Left cardiac atrium (tissue), 4 donors: ENCODE measurements around the gene ABTB2. TPM values are rescaled to one million over a fixed set of nuclear protein-coding genes. Genes with fewer than 3 reads are reported as not detected.
A peak's percentile ranks its signal among the peaks of the same experiment; 100 is the strongest.

Source experiments
- ATAC-seq, 2 donors: fragments of 200-7000 bp; cut with Tn5 transposase; one replicate each; pipeline ENCODE4 v1.9.1; 2020; ENCODE audit warnings: mild to moderate bottlenecking in 2 of 2, moderate library complexity in 2 of 2
- DNase-seq: peaks from one replicate; pipeline ENCODE4 v3.0.0-alpha.2; 2020
- intact Hi-C, 2 donors: fragments of 100-400 bp; cut with DNase I; formaldehyde crosslinking; loops; one replicate each; pipeline versions ENCODE4 v1.14.1 to v1.15.1; 2022 to 2023
- total RNA-seq, 2 donors: library from RNA; stranded (reverse); fragmentation: NEBNext Ultra II Directional; extraction: Animal tissue kit (Norgen Biotek cat#: 25700); gene quantifications; one replicate each; pipeline ENCODE4 v1.2.1, GENCODE V29; 2021
- donor health status: DM: no; HTN: yes; CAD: no.
- donor health status: DM: no; HTN: yes; CAD: no; lungs with severe emphysema.
- donor health status: DM: yes; HTN: yes; CAD: no.
- donor health status: Dilated cardiomyopathy.

The ABTB2 gene
- total RNA-seq, 2 donors from 2014 or later, result 12.5 to 19.3 TPM

DNA sequence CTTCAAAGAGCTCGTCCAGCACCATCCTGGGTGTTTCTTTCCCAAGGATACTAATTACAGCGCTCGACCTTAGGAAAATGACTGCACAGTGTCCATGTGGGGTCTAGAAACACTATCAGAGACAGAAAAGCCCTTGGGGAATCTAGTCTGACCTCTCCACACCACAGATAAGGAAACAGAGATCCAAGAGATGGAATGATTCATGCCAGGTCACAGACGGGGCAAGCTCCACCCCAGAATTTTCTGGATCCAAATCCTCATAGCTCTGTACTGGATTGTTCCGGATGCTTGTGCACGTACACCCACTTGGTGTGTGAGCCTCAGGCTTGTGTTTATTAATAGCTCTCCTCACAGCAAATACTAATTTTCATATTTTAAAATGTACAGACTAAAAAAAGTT is 11.3 kb downstream of the ABTB2 start:
- ATAC-seq, result peak; percentile 64 to 80
- intact Hi-C loops, result loop anchor here in 1 of 2 donors (5.0 kb wide), 1 partner anchor 34 kb away; no protein-coding TSS in a partner anchor
- no peak for DNase-seq

DNA sequence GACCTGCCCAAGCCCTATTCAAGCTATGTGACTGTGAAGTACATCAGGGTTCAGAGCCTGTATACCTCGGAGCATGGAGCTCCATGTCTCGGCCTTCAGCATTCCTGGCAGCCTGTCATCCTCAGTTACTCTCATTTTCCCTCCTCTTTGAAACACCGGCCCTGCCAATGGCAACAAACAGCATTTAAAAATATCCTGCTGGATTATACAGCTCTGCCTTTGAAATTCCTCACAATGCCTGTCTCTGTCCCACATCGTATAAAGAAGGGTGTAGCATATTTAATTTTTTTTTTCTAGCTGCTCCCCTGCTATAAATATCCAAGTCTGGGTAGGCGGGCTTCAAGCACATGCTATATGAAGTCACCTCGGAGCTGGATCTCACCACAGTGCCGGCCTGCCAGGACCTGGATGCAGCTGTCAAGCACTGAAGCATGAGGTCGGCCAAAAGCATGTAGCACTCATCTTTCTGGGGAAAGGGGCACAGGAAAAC is 11.8 kb downstream of the ABTB2 start:
- ATAC-seq, result peak; percentile 58 to 80
- intact Hi-C loops, result loop anchor here in 1 of 2 donors (5.0 kb wide), 1 partner anchor 34 kb away; no protein-coding TSS in a partner anchor
- DNase-seq, result peak; percentile 42

DNA sequence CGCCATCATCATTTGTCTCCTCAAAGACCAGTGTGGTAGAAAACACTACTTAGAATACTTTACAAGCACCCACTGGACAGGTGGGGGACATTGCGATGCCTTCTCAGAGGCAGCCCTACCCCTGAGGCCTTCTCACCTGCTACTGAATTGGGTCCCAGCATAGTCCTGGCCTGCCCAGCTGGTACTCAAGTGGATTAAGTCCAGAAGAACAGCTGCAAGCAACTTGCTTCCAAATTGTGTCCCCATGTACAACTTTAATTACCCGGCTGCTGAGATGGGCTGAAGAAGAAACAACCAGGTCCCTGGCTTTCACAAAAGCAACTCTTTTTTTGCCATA is 12.3 kb downstream of the ABTB2 start:
- intact Hi-C loops, result loop anchor here in 1 of 2 donors (5.0 kb wide), 1 partner anchor 33 kb away; no protein-coding TSS in a partner anchor
- ATAC-seq (peak in 1 of 2 donors; percentile 1), DNase-seq (no peak)

DNA sequence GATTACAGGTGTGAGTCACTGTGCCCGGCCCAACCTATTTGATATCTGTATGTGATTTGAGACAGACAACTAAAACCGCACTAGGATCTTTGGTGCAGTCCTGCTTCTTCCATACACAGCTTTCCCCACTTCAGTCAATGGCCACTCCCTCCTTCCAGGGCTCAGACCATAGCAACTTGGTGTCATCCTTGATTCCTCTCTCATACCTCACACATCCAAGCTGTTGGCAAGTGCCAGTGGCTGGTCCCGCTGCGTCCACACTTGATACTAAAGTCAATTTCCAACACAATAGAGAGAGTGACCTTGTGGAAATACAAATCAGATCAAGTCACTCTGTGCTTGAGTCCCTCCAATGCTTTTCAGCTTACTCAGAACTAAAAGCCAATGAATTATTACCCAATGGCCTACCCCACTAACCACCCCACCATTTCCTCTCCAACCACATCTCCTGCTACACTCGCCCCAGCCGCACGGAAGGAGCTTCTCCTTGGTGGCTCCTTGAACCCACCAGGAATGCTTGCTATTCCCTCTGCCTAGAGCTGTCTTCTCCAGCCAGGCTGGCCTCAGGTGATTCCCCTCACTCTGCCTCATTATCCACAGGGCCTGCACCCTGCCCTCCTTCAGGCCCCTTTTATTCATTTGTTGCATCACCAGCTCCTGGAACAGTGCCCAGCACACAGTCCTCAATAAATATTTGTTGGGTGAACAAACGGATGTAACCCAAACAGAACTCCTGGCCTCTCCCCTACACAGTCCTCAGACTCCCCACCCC is 12.9 kb downstream of the ABTB2 start:
- peak; percentile 54 for DNase-seq
- peak; percentile 12 to 20 for ATAC-seq
- intact Hi-C loops, result loop anchor here in 1 of 2 donors (5.0 kb wide), 1 partner anchor 33 kb away; no protein-coding TSS in a partner anchor

DNA sequence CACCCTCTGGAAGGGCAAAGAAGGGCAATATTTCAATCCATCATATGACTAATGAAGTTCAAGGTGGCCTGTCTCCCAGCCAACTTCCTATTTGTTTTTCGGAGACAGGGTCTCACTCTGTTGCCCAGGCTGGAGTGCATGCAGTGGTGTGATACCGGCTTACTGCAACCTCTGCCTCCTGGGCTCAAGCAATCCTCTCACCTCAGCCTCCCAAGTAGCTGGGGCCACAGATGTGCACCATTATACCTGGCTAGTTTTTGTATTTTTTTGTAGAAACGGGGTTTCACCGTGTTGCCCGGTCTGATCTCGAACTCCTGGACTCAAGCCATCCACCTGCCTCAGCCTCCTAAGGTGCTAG is 13.4 kb downstream of the ABTB2 start:
- intact Hi-C loops, result no loop called here
- DNase-seq, result no peak
- no peak for ATAC-seq

DNA sequence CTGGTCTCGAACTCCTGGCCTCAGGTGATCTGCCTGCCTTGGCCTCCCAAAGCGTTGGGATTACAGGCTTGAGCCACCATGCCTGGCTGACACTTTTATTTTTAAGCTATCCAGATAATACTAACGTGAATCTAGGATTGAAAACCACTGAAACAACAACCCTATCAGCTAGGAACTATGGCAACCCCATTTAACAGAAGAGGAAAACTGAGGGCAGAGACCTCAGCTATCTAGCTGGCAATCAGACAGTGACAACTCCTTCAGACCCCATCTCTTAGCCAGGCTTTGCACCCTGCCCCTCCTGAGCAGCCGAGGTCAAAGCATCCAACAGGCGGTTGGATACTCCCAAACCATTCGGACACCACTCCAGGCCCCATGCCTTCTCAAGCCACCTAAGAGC is 14.1 kb downstream of the ABTB2 start:
- ATAC-seq (no peak), DNase-seq (no peak)
- intact Hi-C loops, result no loop called here

DNA sequence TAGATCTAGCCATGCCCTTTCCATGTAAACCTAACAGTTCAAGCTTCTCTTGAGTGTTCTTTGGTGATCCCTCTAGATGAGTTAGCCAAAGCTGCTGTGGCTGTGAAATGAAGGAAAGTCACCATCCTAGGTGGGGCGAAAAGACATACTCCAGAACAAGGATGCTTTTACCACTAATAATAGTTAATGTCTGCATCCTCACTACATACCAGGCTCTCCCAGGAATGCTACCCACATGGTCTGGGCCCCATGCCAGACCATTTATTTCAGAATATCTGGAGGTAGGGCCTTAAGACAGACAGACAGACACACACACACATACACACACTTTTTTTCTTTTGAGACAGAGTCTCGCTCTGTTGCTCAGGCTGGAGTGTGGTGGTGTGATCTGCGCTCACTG is 14.7 kb downstream of the ABTB2 start:
- intact Hi-C loops, result no loop called here
- ATAC-seq, result no peak
- DNase-seq, result no peak

DNA sequence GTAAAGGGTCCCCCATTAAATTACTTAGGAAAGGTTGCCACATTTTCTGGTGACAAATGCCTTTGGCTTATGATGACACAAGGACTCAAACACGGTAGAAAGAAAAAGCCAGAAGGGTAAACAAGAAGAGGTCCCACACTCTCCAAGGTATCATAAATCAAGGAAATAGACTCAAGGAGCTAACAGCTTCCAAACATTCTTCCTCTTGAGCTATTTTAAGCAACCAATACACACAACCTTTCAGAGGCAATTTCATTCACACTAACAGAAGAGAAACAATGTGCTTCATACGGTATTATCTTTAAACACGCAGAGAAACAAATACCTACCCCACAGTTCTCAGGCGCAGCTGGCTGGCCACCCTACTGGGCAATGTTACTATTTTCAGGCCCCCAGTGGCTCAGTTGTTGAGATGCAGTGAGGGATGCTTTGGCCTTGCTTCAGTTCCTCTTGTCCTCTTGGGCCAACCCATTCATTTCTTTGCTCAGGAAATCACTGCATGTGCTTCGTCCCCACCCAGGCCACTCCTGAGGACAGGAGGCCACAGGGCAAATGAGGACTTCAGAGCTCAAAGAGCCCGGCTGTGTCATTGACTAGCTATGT is 15.8 kb downstream of the ABTB2 start:
- intact Hi-C loops, result no loop called here
- ATAC-seq (no peak), DNase-seq (no peak)

DNA sequence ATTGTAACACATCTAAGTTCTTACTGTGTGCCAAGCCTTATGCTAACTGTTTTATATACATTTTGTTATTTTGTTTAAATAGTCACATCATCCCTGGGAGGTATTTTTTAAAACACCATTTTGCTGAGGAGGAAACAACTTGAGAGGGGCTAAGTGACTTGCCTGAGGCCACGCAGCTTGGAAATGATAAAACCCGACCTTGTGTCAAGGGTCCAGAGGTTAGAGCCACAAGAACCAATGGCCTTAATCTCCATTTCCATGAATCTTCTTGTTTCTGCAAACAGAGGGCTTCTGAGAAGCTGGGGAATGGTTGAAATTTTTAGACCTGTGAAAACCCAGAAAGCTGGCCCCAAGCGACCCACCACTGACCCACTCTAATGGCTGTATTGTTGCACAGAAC is 16.7 kb downstream of the ABTB2 start:
- no peak for ATAC-seq
- intact Hi-C loops, result no loop called here
- no peak for DNase-seq

DNA sequence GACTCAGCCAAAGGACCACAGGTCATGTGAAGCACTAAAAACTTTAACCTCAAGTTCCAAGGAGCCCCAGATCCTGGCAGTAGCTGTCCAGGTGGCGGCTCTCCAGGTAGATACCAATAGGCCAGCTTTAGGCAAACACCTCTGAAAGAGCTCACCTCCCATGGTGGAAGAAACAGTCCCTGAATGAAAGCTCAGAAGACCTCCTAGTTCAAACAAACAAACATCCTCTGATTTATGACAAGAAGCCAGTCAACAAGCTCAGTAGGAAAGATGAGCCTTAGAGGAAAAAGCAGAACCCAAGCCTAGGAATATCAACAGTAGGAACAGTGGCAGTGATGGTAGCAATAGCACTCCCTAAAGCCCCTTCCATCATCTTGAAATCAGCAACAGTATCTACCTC is 17.2 kb downstream of the ABTB2 start:
- DNase-seq (no peak), ATAC-seq (no peak)
- intact Hi-C loops, result no loop called here

DNA sequence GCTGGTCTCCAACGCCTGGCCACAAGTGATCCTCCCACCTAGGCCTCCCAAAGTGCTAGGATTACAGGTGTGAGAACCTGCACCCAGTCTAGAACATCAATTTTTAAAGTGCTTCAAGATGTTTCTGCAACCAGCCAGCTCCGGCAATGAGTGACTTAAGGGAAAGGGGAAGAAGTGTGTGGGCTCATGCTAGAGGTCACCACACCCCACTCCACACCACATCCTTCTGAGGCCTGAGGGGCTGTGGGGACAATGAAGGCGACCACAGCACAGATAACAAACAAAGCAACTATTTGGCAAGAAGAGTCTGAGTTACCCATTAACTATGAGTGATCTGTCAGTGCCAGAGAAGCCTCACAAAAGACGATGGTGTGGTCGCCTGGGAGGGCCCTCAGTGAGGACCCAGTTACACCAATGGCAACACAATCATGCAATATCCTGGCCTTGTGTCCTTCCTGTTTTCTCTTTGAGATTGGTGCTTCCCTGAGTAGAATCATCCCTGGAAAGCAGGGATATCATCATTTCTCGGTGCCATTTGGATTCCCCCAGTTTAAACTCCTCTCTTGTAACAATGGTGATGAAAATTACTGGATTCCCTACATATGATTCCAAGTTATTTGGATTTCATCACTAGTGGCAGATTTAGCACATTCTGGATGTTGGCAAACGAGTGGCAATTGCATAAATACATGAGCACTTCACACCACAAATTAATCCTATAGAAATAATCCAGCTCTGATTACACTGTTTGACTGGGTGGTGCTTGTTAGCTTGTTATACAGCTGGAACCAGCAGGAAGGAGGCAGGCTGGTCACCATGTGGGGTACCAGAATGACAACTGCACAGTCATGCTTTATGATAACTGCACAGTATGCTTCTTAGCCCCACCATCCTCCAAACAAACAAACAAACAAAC is 18.4 kb downstream of the ABTB2 start:
- ATAC-seq, result no peak
- intact Hi-C loops, result no loop called here
- DNase-seq, result no peak

DNA sequence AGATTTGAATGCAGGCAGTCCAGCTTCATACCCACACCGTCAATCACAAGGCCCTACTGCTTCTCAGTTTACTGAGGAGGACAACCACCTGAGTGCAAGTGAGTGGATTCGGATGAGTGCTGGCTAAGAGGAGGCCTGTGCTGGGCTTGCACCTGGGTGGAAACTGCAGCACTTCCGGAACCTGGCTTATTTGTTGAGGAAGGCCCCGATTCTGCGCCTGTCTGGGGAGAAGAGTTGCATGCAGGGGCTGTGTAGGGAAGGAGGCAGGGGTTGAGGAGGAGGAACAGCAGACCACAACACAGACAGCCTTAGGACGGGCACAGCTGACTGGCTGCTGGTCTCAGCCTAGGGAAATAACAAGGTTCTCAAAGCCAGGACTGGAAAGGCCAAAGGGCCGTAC is 20.8 kb downstream of the ABTB2 start:
- ATAC-seq, result no peak
- intact Hi-C loops, result no loop called here

DNA sequence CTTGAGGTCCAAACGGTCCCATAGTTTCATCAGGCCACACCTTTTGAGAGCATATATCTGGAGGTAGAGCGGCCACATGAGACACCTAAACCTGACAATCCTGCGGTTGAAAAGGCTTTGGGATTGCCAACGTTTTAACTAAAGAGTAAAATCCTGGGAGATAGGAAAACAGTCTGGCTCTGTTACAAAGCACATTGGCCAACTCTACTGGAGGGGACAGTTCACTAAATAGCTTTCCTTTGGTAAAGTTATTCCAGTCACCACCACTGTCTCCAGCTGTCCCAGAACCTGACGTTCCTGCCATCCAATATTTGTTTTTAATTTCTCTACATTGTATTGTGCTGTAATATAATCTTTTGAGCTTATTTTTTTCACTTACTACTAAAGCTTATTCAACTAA is 22.0 kb downstream of the ABTB2 start:
- intact Hi-C loops, result no loop called here
- DNase-seq, result no peak
- ATAC-seq, result no peak

More for the DNA sequence above, 20.8 kb downstream of the ABTB2 start:
- DNase-seq, result no peak

DNA sequence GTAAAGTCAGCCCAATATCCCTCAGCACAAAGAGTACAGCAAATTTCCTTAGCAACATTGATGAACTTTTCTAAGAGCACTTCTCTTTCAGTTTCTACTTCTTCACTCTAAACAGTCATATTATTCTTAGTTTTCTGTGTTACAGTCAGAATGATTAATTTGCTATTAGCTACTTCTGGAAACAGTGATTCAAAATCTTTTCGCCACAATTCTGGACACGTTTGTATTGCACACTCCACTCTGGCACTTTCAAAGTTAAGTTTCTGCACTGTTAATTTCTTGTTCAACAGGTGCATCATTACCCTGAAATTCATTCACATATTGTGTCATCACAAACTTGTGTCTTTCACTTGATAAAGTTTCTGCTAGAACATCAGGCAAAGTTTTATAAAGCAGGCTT is 22.5 kb downstream of the ABTB2 start:
- no peak for DNase-seq
- no peak for ATAC-seq
- intact Hi-C loops, result no loop called here

DNA sequence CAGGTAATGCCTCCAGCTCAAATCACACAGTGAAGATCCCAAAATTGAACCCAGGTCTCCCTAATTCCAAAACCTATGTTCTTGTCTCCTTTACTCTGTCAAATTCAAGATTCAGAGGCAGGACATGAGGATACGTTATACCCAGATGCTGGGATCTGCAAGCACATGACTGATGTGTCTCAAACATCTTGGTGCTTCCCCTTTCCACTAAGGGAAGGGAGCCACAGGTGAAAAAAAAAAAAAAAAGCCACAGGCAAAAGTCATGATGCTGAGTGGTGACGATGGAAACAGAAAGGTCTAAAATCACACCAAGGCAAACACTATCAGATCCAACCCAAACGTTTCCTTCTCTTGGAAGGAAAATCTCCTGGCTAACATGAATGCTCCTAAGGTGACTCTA is 24.0 kb downstream of the ABTB2 start:
- intact Hi-C loops, result no loop called here
- DNase-seq (no peak), ATAC-seq (no peak)

DNA sequence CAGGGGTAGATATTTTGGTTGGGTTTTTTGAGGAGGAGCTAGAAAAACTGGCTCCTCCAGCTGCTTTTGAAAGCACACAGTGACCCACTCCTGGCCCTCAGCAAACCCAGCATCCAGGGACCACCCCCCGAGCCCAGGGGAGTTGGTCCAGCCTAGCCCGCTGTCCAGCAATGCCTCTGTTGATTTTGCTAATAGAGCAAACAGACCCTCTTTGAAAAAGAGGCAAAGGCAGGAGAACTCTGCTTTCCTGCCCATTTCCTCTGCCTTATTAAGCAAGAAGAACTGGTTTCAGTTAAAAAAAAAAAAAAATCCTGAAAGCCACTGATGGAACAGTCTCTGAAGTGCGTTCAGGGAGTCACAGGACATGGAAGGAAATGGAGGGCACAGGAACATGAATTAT is 25.3 kb downstream of the ABTB2 start:
- no peak for ATAC-seq
- intact Hi-C loops, result no loop called here
- DNase-seq, result no peak

DNA sequence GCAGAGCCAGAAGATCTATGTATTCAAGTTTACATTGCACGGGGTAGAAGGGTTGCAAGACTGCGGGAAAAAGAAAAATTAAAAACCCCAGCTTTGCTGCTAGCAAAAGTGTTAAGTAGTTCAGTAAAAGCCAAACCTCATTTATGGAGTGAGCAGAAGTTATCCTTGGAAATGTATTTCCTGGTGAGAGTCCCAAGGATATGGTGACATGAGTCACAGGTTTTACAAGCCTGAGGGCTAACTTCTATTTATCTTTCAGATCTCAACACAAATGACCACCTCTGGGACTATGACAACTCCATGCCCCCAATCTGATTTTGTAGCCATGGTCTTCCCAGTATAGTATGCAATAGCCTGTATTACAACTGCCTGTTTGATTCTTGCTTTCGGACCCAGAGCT is 26.1 kb downstream of the ABTB2 start:
- ATAC-seq (no peak), DNase-seq (no peak)
- intact Hi-C loops, result no loop called here

DNA sequence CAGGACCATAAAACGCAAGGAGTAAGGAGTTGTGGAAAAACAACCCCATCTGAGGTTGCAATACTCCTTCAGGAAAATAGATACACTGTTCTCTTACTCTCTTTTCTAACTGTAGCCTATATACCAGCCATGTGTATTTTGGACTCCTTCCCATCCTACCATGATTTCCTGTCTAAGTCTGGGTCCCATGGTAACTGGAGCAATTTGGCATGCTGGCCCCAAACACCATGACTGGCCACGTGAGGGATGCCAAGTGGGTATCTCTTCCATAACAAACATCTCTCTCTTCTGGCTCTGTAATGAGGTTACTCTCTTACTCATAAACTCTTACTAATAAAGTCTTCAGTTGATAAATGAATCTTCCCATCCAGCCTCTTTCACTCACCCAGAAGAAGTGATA is 26.5 kb downstream of the ABTB2 start:
- peak in 1 of 2 donors; percentile 30 for ATAC-seq
- intact Hi-C loops, result no loop called here
- no peak for DNase-seq

DNA sequence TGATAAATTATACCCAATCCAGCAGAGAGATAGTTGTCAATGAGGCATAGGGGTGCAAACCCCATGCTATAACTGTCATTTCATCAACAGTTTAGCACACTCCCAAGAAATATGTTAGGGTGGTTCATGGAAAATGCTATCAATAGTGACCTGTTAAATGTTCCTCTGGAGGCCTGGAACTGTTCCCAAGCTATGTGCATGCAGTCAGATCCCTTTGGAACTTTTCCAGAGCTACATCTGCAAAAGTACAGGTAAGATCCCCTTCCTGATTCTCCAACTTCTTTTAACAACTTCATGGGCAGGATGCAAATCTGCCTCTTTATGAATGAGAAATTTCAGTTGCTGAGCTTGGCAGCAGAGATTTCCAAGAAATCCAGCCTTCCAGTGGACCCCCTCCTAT is 27.2 kb downstream of the ABTB2 start:
- DNase-seq (no peak), ATAC-seq (no peak)
- intact Hi-C loops, result no loop called here

DNA sequence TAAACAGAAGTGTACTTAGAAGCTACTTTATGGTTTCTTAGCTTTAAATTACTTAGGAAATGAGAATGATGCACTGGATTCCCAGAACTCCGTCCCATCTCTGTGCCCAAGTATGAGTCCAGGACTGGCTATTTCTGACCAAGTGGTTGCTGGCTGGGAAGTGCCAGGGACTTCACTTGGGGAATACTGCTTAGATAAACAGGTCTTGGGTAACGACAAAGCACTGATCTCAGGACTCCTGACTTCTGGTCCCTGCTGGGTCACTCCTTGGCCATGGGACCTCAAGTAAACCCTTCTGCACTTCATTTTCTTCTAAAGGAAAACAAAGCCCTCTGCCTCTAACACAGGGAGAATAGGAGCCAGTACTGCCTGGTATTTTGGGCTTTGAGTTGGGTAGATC is 27.9 kb downstream of the ABTB2 start:
- ATAC-seq (no peak), DNase-seq (no peak)
- intact Hi-C loops, result no loop called here
